GM23338 (cell line): Measurements from ENCODE around the gene BRAF.

Source experiments
- CREB1 ChIP-seq: fragments of 250-450 bp; sonication (Bioruptor Pico); IDR thresholded peaks from 2 replicates; pipeline ENCODE4 v1.5.0; 2020; ENCODE audit warnings: low read depth, mild to moderate bottlenecking, moderate library complexity
- EZH2 ChIP-seq: fragments of 200-600 bp; sonication (generic); IDR thresholded peaks from one replicate; pipeline ENCODE4 v1.8.0; 2017; ENCODE audit warnings: antibody characterized with exemption, mild to moderate bottlenecking, low read depth; ENCODE audit not compliant: unreplicated experiment
- EZH2phosphoT487 ChIP-seq: fragments of 200-600 bp; sonication (generic); IDR thresholded peaks from one replicate; pipeline ENCODE4 v1.8.1; 2018; ENCODE audit warnings: antibody characterized with exemption; ENCODE audit not compliant: unreplicated experiment
- POLR2AphosphoS5 ChIP-seq: IDR thresholded peaks from 2 replicates; pipeline ENCODE4 v1.6.1; 2016; ENCODE audit warnings: antibody characterized with exemption, low read depth
- TF ChIP-seq, protein P1 (sequence below), 2 experiments: fragments of 200-600 bp in 1 of 2; sonication (generic) in 1 of 2; conservative IDR thresholded peaks; 2 replicates each; pipeline versions ENCODE4 v1.5.1 to v1.6.1; 2016 to 2017; ENCODE audit warnings: antibody characterized with exemption in 2 of 2, low read depth in 2 of 2, mild to moderate bottlenecking in 2 of 2, moderate library complexity in 1 of 2
- TF ChIP-seq, protein P2 (sequence below): IDR thresholded peaks from 2 replicates; pipeline ENCODE4 v1.6.1; 2016; ENCODE audit warnings: antibody characterized with exemption

DNA sequence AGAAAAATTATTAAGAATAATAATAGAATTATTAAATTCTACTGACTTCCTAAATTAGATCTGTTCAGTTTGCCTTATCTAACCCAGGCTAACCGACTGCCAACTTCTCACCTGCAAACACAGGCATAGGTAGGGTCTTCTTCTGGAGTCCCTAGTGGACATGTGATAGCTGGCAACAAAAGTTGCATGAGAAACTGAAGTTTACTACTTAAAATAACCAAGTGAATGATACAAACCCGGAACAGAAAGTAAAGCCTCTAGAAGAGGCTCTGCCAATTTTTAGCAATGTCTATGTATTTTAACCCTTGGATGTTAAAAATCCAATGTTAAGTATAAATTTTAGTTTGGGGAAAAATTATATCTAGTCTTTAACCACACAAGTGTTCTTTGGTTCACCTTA, 190.6 kb downstream of the BRAF start:
- TF ChIP-seq, protein P1, sequence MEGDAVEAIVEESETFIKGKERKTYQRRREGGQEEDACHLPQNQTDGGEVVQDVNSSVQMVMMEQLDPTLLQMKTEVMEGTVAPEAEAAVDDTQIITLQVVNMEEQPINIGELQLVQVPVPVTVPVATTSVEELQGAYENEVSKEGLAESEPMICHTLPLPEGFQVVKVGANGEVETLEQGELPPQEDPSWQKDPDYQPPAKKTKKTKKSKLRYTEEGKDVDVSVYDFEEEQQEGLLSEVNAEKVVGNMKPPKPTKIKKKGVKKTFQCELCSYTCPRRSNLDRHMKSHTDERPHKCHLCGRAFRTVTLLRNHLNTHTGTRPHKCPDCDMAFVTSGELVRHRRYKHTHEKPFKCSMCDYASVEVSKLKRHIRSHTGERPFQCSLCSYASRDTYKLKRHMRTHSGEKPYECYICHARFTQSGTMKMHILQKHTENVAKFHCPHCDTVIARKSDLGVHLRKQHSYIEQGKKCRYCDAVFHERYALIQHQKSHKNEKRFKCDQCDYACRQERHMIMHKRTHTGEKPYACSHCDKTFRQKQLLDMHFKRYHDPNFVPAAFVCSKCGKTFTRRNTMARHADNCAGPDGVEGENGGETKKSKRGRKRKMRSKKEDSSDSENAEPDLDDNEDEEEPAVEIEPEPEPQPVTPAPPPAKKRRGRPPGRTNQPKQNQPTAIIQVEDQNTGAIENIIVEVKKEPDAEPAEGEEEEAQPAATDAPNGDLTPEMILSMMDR (conservative IDR thresholded peaks at IDR 0.05; ENCODE audit: low read depth in 2 of 2), result no peak
- TF ChIP-seq CREB1 (no peak), POLR2AphosphoS5 (no peak), EZH2phosphoT487 (no peak), EZH2 (no peak)
- TF ChIP-seq, protein P2, sequence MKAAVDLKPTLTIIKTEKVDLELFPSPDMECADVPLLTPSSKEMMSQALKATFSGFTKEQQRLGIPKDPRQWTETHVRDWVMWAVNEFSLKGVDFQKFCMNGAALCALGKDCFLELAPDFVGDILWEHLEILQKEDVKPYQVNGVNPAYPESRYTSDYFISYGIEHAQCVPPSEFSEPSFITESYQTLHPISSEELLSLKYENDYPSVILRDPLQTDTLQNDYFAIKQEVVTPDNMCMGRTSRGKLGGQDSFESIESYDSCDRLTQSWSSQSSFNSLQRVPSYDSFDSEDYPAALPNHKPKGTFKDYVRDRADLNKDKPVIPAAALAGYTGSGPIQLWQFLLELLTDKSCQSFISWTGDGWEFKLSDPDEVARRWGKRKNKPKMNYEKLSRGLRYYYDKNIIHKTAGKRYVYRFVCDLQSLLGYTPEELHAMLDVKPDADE, result no peak
